Neural crest cell (in vitro differentiated cells): ENCODE data around the gene KBTBD12. TPM values are rescaled to one million over a fixed set of nuclear protein-coding genes. Genes with fewer than 3 reads are reported as not detected.

Experiments used
- DNase-seq: peaks from one replicate; pipeline ENCODE4 v3.0.0; 2021; ENCODE audit warnings: low read depth, mixed read lengths, low spot score
- H3K27ac Mint-ChIP-seq: one replicate; pipeline ENCODE4 v1.8.0; 2021; ENCODE audit warnings: mild to moderate bottlenecking, mixed read lengths; ENCODE audit not compliant: unreplicated experiment
- H3K27me3 Mint-ChIP-seq: 2 replicates; pipeline ENCODE4 v1.8.0; 2021; ENCODE audit warnings: low read depth, mild to moderate bottlenecking, mixed read lengths
- H3K36me3 Mint-ChIP-seq: 2 replicates; pipeline ENCODE4 v1.8.0; 2021; ENCODE audit warnings: low read depth, mild to moderate bottlenecking, mixed read lengths
- H3K4me1 Mint-ChIP-seq: 2 replicates; pipeline ENCODE4 v1.8.0; 2021; ENCODE audit warnings: mixed read lengths
- H3K4me3 Mint-ChIP-seq: one replicate; pipeline ENCODE4 v1.8.0; 2021; ENCODE audit warnings: mild to moderate bottlenecking, mixed read lengths
- H3K9me3 Mint-ChIP-seq: 2 replicates; pipeline ENCODE4 v1.8.0; 2021; ENCODE audit warnings: mixed read lengths
- total RNA-seq: library from RNA; stranded (reverse); gene quantifications from 2 replicates; pipeline ENCODE4 v1.2.1, GENCODE V29; 2021
- TF ChIP-seq, protein P1 (sequence below): fragments of 200-600 bp; sonication (generic); conservative IDR thresholded peaks from 2 replicates; pipeline ENCODE4 v1.5.0; 2021; ENCODE audit warnings: antibody characterized with exemption, mild to moderate bottlenecking

KBTBD12 gene
- total RNA-seq, 1 donor from 2014 or later = not detected

DNA sequence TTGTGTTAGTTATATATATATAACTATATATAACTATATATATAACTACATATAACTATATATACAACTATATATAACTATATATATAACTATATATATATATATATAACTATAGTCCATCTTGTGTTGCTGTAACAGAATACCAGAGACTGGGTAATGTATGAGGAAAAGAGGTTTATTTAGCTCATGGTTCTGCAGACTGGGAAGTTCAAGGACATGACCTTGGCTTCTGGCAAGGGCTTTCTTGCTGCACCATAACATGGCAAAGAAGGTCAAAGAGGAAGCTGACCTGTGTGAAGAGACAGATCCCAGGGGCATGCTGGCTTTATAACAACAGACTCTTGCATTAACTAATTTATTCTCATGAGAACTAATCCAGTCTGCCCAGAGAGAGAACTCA, 27.6 kb downstream of the KBTBD12 start:
- no peak for DNase-seq
- peaks cover 8% of the 10 kb centered on the region for H3K9me3 Mint-ChIP-seq
- peaks cover 28% of the 10 kb centered on the region for H3K27me3 Mint-ChIP-seq
- TF ChIP-seq, protein P1, sequence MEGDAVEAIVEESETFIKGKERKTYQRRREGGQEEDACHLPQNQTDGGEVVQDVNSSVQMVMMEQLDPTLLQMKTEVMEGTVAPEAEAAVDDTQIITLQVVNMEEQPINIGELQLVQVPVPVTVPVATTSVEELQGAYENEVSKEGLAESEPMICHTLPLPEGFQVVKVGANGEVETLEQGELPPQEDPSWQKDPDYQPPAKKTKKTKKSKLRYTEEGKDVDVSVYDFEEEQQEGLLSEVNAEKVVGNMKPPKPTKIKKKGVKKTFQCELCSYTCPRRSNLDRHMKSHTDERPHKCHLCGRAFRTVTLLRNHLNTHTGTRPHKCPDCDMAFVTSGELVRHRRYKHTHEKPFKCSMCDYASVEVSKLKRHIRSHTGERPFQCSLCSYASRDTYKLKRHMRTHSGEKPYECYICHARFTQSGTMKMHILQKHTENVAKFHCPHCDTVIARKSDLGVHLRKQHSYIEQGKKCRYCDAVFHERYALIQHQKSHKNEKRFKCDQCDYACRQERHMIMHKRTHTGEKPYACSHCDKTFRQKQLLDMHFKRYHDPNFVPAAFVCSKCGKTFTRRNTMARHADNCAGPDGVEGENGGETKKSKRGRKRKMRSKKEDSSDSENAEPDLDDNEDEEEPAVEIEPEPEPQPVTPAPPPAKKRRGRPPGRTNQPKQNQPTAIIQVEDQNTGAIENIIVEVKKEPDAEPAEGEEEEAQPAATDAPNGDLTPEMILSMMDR = no peak
- no peaks in the 10 kb centered on the region for H3K4me1 Mint-ChIP-seq
- no peaks in the 10 kb centered on the region for H3K36me3 Mint-ChIP-seq
- no peak overlapping the region for H3K27ac Mint-ChIP-seq
- no peak overlapping the region for H3K4me3 Mint-ChIP-seq

DNA sequence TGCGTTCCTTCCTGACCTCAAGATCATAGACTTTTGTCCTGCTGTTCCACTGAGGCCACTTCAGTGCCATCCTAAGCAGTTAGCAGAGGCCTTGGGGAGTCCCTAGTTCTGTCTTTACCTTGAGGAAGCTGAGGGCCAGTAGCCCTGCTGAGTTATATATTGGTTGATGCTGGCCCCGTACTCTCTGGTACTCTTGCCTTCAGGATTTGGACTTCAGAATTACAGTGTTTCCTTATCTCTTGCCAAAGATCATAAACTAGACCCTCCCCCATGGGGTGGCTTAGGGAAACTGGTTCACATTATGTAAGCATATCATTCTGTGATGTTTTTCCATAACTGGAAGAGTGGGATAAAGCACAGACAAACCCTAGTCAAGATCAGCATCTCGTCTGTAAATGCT, 33.2 kb downstream of the KBTBD12 start:
- DNase-seq = no peak
- peaks cover 3% of the 10 kb centered on the region for H3K9me3 Mint-ChIP-seq
- no peak overlapping the region for H3K4me3 Mint-ChIP-seq
- TF ChIP-seq, protein P1 = no peak
- peaks cover 7% of the 10 kb centered on the region for H3K4me1 Mint-ChIP-seq
- no peak overlapping the region for H3K27ac Mint-ChIP-seq
- H3K36me3 Mint-ChIP-seq = no peaks in the 10 kb centered on the region
- peaks cover 3% of the 10 kb centered on the region for H3K27me3 Mint-ChIP-seq

DNA sequence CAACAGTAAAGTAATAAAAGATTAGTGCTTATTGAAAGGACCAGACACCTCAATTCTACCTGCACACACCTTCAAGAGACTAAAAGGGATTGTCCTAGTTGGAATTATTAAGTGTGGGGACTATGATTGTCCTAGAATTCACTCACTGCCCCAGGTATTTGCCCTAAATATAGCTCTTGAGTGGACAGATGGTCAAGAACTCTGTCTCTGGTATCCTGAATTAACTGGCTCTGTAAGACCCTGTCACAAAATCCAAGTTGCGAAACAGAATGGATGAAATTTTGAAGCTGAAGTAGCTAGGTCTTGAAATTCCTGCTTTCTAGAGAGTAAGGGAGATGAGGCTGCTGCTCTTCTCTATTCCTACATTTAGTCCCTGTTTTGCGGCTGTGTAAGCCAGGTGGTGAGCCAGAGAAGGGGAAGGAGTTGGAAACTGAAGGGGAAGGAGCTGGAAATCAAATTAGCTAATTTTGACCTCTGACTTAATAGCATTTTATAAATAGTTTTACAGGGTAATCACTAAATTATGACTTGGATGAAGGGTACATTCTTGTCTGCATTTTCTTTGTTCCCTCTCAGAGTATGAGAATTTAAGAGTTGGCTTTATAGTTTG, 34.5 kb downstream of the KBTBD12 start:
- peaks cover 8% of the 10 kb centered on the region for H3K4me1 Mint-ChIP-seq
- H3K27ac Mint-ChIP-seq = no peak overlapping the region
- H3K4me3 Mint-ChIP-seq = no peak overlapping the region
- DNase-seq = no peak
- H3K27me3 Mint-ChIP-seq = peaks cover 3% of the 10 kb centered on the region
- TF ChIP-seq, protein P1 = no peak
- no peaks in the 10 kb centered on the region for H3K36me3 Mint-ChIP-seq
- no peaks in the 10 kb centered on the region for H3K9me3 Mint-ChIP-seq

DNA sequence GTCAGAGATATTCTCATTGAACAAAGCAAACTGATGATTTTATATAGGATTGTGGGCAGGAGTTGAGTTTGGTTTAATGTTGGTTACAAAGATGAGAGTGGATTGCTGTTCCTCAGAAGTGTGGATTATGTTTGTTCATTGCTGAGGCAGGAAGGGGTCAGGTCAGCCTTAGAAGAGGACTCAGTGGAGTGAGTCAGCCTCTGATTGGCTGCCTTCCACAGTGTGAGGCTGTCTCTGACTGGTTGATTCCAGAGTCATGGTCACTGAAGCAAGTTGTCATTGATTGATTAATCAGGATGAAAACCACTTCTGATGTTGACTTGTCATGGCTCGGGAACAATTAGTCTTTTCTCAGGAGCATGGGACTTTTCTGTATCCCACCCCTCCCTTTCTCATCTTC, 36.2 kb downstream of the KBTBD12 start:
- TF ChIP-seq, protein P1 = no peak
- H3K4me1 Mint-ChIP-seq = peaks cover 12% of the 10 kb centered on the region

DNA sequence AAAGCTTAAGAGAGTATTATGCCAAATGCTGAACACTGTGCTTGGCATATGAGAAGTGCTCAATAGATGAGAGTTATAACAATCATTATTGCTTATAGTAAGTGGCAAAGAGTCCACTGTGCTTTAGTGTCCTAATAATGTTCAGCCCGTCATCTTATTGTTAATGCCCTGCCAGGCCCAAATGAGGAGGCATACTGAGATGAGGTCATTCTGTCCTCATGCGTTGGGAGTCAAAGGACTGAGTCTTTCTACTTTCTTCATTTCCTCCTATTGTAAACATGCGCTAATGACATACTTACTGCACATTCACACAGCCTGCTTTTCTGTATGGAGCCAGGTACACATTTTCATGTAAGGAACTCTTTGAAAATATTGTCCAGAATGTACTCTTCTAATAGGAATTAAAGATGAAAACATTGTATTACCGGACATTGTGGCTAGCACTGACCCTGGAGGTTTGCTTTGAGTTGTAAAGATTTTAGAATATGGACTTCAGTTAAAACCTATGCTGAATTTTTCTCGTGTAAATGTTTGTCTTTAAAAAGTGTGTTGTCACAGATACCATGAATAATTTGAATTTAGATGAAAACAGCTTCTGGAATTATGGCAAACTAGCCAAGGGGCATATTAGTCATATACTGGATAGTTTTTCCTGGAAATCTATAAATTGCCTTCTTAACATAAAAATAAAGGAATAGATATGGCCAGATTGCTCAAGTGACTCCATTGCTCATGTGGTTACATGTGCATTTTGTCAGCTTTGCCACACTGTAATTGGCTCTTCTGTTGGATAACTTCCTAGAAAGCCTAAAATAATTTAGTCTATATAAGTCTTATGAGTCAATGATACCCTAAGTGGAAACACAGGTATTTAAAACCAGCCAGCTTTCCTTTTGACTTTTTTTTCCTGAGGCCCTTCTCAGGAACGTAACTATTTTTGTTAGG, 38.3 kb downstream of the KBTBD12 start:
- no peak overlapping the region for H3K27ac Mint-ChIP-seq
- TF ChIP-seq, protein P1 = no peak
- no peaks in the 10 kb centered on the region for H3K9me3 Mint-ChIP-seq
- no peaks in the 10 kb centered on the region for H3K27me3 Mint-ChIP-seq
- no peak for DNase-seq
- no peak overlapping the region for H3K4me3 Mint-ChIP-seq
- no peaks in the 10 kb centered on the region for H3K36me3 Mint-ChIP-seq
- peaks cover 12% of the 10 kb centered on the region for H3K4me1 Mint-ChIP-seq

More for the DNA sequence above, 36.2 kb downstream of the KBTBD12 start:
- Mint-ChIP-seq H3K9me3 (no peaks in the 10 kb centered on the region), H3K27me3 (peaks cover 3% of the 10 kb centered on the region), H3K36me3 (no peaks in the 10 kb centered on the region), H3K27ac (peak overlapping the region; percentile 77), H3K4me3 (no peak overlapping the region)
- DNase-seq = no peak
